ENCODE results near the gene FRMD5.
"Not testable (repeated sequence)": the region's sequence is repeated elsewhere in the genome, so short reads cannot be mapped to it uniquely, and the experiment has no call there.

The FRMD5 gene

DNA sequence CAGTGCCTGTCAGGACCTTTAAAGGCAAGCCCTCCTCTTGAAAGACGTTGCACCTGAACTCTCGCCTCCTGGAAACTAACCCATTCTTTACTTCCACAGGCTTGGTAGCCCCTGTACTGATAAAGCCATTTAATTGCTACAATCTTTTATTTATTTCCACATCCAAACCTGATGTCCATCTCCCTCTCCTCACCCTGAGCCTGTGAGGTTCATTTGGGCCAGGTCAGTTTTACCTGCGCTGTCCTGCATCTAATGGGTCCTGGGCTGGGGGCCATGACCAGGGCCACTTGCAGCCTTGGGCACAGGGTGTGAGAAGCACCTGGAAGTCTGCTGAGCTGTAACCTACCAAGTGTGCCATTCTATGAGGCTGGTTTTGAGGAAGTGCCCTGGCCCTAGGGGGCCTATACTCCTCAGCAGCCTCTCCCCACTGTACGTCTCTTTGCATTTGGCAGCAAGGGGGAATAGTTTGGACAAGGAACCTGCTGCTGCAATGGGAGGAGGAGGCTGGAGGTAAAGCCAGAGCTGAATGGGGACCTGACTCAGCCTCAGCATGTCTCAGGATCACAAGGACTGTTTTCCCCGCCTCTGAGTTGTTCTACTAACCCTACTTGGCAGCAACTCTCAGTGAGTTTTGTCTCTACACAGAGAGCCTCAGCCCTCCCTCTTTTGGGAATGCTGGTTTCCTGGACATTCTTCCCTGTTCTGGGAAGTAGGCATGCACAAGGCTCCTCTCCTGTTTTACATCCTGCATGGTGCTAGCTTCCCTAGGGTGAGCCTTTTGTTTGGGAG, 314.5 kb downstream of the FRMD5 start:
- no peak for DNase-seq

DNA sequence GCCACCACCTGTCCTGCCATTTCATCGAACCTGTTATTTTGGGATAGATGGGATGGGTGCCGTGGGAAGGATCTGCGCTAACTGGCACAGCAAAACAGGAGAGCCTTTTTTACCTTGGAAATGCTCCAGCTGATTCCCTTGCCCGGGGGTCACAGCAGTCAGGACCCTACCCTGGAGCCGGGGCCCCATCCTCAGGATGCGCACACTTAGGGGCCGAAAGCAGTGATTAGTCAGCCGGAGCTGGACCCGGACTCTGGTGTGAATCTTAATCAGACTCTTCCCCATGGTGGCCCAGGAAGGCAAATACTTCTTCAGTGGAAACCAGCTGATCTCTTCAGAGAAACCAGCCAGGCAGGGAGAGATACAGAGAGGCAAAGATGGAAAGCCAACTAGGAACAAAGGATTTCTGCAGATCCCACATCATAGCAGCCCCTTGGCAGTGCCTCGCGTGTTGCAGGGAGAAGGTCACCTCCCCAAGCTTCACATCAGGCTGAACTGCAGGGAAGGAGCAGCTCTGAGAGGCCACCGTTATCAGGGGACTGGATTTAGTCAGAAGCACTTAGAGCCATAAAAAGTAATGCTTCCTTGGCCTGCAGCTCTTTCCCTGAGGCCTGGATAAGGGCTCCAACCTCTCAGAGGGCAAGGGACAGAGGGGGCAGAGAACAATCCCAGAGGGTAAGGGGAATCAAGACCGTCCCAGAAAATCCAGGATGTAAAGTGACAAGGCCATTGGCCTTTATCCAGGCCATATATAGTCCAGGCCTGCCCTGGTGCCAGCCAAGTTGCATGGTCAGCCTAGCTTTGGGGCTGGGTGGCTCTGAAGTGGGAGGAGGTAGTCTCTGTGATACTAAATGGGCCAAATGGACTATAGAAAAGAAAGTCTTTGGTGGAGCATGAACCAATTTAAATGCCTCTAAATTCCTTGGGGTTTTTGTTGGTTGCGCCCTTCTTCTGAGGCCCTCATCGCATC, 315.4 kb downstream of the FRMD5 start:
- DNase-seq = no peak

DNA sequence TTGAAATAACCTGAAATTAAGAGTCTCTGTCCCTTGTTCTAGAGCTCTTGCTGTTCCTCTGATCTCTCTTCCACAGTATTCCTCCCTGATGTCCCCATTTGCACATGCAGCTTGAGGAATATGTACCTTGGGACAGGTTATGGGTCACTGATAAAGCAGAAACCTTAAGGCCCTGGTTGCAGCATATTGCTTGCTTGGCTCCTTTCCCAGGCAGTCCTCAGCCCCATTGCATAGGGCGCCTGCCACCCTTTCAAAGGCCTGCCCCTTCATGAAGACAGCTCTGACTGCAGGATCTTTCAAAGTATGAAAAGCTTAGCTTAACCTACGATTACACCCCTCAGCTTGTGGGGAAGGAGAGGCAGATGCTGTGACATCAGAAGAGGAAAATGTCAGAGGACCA, 316.6 kb downstream of the FRMD5 start:
- no peak for DNase-seq

DNA sequence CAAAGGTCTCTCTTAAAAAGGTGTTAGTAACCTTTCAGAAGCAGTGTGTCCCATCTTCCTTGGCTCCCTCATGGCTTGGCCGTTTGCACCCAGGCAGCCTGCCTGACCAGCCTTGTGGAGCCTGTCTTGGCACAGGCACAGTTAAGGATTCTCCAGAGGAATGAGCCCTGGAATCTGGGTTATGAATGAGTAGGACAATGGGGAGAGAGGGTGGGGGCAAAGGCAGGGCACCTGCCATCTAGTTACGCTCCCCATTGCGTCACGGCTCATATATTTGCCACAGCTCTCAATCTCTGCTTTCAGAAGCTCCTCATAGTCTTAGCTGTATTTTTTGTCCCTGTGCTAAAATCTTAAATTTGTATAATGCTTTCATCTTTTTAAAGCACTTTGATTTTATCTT, 317.7 kb downstream of the FRMD5 start:
- DNase-seq = no peak

DNA sequence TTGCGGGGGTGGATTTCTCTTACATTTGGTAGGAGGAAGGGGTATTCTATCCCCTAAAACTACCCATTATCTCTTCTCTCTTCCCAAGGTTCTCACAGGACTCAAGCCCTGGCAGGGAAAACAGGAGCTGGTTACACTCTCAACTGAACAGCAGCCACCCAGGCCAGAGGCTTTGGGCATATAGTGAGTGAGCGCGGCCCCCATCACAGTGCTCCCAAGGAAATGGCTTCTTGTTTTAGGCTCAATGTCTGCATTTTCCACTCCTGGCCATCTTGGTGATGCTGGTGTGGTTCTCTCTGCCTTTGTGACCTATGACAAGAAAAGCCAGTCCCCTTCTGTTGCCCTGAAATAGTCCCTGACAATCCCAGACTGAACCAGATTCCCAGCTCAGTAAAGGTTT, 318.2 kb downstream of the FRMD5 start:
- no peak for DNase-seq

DNA sequence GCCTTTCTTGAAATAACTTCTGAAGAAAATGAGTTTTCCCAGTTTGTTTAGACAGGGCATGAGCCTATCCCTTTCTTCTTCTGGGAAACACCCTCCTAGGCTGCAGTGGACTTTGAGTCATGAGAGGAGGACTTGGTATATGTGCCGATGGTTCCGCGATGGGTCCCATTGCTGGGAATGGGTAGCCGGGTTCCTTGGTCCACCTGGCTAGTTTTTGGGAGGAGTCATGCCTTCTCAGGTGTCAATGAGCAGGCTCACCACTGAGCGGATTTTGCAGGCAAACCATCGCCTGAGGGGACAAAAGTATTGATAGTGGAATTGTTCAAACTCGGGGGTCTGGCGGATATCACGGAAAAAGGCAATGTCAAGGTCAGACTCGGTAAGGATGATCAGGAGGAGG, 321.4 kb downstream of the FRMD5 start:
- no peak for DNase-seq

DNA sequence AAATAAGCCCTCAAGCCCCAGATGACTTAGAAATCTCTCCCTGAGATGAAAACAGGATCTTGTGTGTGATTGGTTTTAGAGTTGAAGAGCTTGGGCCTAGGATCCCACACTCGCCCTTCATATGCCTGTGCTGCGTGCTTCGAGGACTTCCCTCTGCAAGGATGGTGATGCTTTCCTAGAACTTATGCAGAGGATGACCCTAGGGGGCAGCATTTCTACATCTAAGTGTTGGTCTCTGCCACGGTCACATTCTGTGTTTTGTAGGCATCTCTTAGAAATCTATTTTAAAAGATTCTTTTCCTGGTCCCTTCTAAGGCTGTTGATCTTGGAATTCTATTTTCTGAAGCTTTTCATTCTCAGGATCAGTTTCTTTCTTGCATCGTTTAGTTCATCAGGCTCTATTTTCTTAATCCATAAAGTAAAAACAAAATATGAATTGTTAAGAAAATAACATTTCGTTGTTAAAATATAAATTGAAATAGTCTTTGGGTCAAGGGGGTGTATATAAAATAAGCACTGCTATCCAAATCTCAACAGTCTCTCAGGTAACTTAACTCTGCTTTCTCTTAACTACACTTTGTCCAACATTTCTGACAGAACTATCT, 322.6 kb downstream of the FRMD5 start:
- DNase-seq = peak; percentile 18

DNA sequence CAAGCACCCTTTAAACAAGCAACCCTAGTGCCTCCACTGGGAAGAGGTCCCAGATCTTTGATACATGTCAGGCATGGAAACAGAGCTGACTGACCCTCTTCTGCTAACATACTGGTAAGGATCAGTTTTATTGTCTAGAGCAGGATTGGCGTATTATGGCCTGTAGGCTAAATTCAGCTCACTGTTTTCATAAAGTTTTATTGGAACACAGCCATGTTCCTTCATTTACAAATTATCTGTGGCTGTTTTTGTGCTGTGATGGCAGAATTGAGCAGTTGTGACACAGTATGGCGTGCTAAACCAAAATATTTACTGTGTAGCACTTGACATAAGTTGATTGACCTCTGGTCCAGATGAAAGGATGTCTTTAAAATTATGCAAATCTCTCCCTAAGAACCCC, 323.2 kb downstream of the FRMD5 start:
- DNase-seq = no peak

DNA sequence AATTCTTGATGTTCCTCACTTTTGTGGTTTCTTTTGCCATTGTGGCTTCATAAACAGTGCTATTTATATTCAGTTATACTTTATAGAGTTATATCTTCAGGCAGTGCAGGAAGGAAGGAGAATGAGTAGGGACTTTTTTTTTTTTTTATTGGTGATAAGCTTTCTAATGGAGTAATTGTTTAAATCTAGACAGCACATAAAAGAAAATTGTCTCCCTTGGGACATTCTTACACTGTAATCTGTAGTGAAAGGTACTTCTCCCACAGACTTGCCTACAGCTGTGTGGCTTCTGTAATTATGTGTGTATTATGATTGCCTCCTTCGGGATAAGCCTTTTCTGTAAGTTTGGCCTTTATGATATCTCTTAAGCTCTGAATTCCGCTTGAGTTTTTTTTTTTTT, 326.7 kb downstream of the FRMD5 start:
- no peak for DNase-seq

DNA sequence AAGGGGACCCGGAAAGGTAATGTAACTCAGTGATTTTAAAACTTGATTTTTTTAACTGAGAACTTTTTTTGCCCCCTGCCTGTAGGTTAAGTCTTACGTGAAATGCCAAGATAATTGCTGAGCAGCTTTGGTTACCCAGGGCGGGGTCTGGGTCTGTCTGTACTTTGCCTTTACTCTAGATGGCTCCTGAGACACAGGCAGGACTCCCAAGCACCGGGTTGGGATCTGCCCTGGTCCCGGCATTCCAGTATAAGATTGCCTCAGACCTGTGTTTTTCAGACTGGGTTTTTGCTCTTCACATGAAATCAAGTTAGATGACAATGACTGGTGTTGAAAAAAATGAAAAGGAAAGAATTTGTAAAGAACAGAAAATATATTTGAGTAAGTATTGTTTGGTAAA, 328.0 kb downstream of the FRMD5 start:
- no peak for DNase-seq

DNA sequence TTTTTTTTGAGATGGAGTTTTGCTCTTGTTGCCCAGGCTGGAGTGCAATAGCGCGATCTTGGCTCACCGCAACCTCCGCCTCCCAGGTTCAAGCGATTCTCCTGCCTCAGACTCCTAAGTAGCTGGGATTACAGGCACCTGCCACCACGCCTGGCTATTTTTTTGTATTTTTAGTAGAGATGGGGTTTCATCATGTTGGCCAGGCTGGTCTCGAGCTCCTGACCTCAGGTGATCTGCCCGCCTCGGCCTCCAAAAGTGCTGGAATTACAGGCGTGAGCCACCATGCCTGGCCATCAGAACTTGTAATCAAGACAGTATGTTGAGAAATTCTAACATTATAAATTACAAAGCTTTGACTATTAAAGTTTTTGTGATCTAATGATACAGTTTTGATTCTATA, 328.4 kb downstream of the FRMD5 start:
- DNase-seq = not testable (repeated sequence)

DNA sequence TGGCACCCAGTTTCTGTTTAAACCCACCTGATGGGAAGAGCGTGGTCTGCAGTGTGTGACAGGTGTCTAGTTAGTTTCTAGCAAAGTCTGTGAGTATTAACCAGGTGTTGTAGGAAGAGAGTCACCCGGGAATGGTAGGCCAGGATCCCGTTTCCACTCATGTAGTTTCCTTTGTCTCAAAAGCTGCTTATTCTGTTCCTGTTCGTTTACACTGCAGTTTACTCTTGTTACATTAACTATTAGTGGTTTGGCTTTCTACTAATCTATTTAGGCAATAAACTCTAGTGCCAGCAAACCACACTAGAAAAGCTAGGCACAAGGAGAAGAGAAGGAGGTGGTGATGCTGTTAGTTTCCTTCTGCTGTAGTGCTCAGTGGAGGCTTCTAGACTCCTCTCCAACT, 335.5 kb downstream of the FRMD5 start:
- DNase-seq = no peak

DNA sequence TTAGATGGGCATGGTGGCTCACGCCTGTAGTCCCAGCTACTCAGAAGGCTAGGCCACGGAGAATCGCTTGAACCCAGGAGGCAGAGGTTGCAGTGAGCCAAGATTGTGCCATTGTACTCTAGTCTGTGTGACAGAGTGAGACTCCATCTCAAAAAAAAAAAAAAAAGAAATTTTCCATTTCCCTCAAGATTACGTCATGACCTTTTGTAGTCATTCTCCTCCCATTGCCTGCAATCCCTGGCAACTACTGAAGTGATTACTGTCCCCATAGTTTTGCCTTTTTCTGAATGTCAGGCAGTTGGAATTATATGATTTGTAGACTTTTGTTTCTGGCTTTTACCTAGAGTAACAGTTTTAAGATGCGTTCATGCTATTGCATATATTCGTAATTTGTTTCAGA, 340.3 kb downstream of the FRMD5 start:
- DNase-seq = no peak

DNA sequence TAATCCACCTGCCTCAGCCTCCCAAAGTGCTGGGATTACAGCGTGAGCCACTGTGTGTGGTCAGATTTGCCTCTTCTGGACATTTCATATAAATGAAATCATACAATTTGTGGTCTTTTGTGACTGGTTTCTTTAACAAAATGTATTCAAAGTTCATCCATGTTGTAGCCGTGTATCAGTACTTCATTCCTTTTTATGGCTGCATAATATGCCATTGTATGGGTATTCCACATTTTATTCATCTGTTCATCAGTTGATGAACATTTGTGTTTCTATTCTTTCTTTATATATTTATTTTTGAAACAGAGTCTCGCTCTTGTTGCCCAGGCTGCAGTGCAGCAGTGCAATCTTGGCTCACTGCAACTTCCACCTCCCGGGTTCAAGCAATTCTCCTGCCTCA, 342.5 kb downstream of the FRMD5 start:
- no peak for DNase-seq

DNA sequence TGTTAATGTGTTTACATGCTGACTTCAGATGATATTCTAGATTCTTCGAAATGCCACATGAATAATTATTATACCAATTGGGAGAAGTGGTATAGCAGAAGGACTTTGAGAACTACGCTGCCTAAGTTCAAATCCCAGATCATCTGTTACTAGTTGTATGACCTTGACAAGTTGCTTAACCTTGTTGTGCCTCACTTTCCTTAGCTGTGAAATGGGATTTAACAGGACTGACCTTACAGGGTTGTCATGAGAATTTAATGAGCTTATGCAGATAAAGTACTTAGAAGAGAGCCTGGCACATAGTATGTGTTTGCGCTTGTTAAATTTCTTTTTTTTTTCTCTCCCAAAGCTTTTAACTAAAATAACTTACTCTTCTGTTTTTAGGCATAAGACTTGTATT, 343.8 kb downstream of the FRMD5 start:
- no peak for DNase-seq

DNA sequence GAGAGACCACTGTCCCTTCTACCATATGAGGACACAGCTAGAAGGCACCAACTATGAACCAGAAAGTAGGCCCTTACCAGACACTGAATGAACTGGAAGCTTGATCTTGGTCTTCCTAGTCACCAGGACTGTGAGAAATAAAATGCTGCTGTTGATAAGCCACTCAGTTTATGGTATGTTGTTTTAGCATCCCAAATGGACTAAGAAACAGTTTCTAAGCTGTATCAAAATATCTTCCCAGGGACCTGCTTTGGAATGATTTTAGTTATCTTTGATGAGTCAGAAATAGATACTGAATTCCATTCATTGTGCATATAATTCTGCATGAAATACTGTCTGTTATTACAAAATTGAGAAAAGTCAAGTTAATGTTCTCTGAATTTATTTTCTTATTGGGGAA, 349.6 kb downstream of the FRMD5 start:
- DNase-seq = no peak

DNA sequence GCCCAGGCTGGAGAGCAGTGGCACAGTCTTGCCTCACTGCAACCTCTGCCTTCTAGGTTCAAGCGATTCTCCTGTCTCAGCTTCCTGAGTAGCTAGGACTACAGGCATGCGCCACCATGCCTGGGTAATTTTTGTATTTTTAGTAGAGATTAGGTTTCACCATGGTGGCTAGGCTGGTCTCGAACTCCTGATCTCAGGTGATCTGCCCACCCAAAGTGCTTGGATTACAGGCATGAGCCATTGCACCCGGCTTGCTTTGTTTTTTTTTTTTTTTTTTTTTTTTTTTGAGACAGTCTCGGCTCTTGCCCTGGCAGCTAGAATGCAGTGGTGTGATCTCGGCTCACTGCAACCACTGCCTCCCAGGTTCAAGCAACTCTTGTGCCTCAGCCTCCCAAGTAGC, 362.6 kb downstream of the FRMD5 start:
- not testable (repeated sequence) for DNase-seq

DNA sequence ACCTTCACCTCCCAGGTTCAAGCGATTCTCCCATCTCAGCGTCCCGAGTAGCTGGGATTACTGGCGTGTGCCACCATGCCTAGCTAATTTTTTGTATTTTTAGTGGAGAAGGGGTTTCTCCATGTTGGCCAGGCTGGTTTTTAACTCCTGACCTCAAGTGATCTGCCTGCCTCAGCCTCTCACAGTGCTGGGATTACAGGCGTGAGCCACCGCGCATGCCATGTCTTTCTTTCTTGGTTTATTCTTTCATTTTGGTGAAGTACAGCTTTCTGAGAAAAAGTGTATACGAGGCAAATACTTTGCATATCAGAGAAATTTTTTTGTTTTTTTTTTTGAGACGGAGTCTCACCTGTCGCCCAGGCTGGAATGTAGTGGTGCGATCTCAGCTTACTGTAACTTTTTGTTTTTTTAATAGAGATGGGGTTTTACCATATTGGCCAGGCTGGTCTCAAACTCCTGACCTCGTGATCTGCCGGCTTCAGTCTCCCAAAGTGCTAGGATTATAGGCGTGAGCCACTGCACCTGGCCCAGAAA, 363.5 kb downstream of the FRMD5 start:
- DNase-seq = not testable (repeated sequence)

DNA sequence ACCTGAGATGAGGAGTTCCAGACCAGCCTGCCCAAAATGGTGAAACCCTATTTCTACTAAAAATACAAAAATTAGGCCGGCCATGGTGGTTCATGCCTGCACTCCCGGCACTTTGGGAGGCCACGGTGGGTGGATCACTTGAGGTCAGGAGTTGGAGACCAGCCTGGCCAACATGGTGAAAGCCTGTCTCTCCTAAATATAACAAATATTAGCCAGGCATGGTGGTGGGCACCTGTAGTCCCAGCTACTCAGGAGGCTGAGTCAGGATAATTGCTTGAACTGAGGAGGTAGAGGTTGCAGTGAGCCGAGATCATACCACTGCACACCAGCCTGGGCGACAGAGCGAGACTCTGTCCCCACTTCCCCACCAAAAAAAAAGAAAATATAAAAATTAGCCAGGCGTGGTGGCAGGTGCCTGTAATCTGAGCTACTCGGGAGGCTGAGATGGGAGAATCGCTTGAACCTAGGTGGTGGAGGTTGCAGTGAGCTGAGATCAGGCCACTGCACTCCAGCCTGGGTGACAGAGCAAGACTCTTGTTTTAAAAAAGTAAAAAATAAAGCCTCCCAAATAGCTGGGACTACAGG, 364.3 kb downstream of the FRMD5 start:
- DNase-seq = not testable (repeated sequence)

DNA sequence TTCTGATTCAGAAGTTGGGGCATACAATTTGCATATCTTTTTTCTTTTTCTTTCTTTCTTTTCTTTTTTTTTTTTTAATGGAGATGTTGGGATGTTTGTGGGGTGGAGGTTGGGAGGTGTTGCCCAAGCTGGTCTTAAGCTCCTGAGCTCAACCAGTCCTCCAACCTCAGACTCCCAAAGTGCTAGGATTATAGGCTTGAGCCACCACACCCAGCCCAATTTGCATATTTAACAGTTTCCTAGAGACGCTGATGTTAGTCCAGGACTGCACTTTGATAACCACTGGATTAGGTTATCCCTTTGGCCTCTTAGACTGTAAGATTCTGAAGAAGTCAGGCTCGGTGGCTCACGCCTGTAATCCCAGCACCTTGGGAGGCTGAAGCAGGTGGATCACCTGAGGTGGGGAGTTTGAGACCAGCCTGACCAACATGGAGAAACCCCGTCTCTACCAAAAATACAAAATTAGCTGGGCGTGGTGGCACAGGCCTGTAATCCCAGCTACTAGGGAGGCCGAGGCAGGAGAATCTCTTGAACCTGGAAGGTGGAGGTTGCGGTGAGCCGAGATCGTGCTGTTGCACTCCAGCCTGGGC, 365.0 kb downstream of the FRMD5 start:
- DNase-seq = not testable (repeated sequence)

DNA sequence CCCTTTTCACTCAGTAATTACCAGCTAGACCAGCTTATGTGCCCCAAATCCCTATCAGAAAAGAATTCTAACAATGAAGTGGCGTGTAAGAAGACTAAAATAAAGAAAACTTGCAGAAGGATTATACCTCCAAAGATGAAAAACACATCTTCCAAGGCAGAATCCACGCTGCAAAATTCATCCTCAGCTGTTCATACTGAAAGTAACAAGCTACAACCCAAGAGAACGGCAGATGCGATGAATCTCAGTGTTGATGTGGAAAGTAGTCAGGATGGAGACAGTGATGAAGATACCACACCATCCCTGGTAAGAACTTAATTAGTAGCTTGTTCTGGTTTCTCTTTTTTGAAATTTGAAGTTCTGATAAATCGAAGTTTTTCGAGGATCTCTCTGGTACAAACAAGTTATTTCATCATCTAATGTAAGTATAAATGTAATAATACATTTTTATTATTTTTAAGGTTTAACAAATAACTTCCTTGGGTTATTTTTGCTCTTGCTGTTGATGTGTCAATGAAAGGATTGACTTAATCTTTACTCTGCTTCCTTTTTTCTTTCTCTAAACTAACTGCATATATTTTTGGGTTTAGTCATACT, 366.9 kb downstream of the FRMD5 start:
- DNase-seq = peak; percentile 40
